Measurements from ENCODE around the gene METTL9. TPM values are rescaled to one million over a fixed set of nuclear protein-coding genes. Genes with fewer than 3 reads are reported as not detected.
"Not testable (repeated sequence)": the region's sequence is repeated elsewhere in the genome, so short reads cannot be mapped to it uniquely, and the experiment has no call there.

METTL9 gene
- total RNA-seq, 1 donor from 2014 or later, result 47.8 TPM

DNA sequence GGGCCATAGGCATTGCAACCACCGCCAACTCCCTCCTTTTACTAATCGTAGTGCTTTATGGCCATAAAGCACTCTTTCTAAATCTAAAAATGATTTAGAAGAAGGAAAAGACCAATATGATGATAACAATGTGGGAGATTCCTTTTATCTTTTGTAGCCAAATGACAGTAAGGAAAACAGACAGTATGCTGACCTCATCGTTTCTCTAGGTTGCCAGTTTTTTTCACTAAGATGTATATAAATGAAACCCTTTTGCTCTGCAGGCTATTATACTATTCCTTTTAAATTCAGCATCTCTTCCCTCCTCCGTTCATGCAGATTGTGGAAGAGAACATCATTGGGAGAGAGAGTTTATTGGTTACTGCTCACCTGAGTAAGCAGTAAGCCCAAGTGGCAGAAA lies 89.7 kb downstream of the METTL9 start:
- Histone ChIP-seq H3K9me3 (replicated peaks) (peaks cover 10% of the 10 kb centered on the region), H3K27ac (replicated peaks) (no peak overlapping the region), H3K4me1 (no peaks in the 10 kb centered on the region), H3K4me3 (no peak overlapping the region), H3K27me3 (ENCODE audit: low read depth) (peaks cover 29% of the 10 kb centered on the region), H3K36me3 (no peaks in the 10 kb centered on the region)
- no peak for DNase-seq
- no peak for TF ChIP-seq CTCF (IDR thresholded peaks at IDR 0.05; ENCODE audit: borderline replicate concordance)
- intact Hi-C loops (cut with micrococcal nuclease), result no loop called here

DNA sequence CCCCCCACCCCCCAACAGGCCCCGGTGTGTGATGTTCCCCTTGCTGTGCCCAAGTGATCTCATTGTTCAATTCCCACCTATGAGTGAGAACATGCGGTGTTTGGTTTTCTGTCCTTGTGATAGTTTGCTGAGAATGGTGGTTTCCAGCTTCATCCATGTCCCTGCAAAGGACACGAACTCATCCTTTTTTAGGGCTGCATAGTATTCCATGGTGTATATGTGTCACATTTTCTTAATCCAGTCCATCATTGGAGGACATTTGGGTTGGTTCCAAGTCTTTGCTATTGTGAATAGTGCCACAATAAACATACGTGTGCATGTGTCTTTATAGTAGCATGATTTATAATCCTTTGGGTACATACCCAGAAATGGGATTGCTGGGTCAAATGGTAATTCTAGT lies 91.6 kb downstream of the METTL9 start:
- intact Hi-C loops (cut with micrococcal nuclease), result not testable (repeated sequence)

DNA sequence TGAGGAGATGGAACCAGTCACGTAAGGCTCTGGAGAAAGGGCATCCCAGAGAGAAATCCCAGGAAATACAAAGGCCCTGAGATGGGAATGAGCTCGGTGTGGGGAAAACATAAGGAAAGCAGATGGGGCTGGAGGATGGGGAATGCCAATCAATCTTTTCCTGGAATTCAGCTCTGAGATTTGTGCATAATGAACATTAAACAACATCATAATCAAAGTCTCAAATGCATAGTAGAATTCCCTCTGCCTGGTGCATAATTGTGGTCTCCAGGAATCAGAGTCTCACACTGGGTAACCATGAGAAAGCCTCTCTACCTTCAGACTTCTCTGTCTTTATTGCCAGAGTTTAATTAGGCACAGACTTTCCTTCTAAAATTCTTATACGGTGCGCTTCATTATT lies 95.2 kb downstream of the METTL9 start:
- no peak for DNase-seq
- no peaks in the 10 kb centered on the region for H3K36me3 ChIP-seq
- no peak for TF ChIP-seq CTCF (IDR thresholded peaks at IDR 0.05; ENCODE audit: borderline replicate concordance)
- no peaks in the 10 kb centered on the region for H3K9me3 ChIP-seq (replicated peaks)
- H3K27ac ChIP-seq (replicated peaks), result no peak overlapping the region
- H3K4me1 ChIP-seq, result no peaks in the 10 kb centered on the region
- no peak overlapping the region for H3K4me3 ChIP-seq
- intact Hi-C loops (cut with micrococcal nuclease), result no loop called here
- H3K27me3 ChIP-seq (ENCODE audit: low read depth), result peaks cover 22% of the 10 kb centered on the region

More for the DNA sequence above, 91.6 kb downstream of the METTL9 start:
- H3K36me3 ChIP-seq; H3K4me3 ChIP-seq; H3K27ac ChIP-seq (replicated peaks); H3K4me1 ChIP-seq; DNase-seq: not testable (repeated sequence)
- peaks cover 10% of the 10 kb centered on the region for H3K9me3 ChIP-seq (replicated peaks)
- peaks cover 27% of the 10 kb centered on the region for H3K27me3 ChIP-seq (ENCODE audit: low read depth)

GRCh38 chr16:21697032-21697431 lies 97.7 kb downstream of the METTL9 start:
- intact Hi-C loops (cut with micrococcal nuclease), result no loop called here
- no peak for TF ChIP-seq CTCF (IDR thresholded peaks at IDR 0.05; ENCODE audit: borderline replicate concordance)
- H3K27ac ChIP-seq (replicated peaks), result no peak overlapping the region
- H3K9me3 ChIP-seq (replicated peaks), result no peaks in the 10 kb centered on the region
- no peak overlapping the region for H3K4me3 ChIP-seq
- H3K27me3 ChIP-seq (ENCODE audit: low read depth), result peaks cover 14% of the 10 kb centered on the region
- no peaks in the 10 kb centered on the region for H3K36me3 ChIP-seq
- no peak for DNase-seq
- H3K4me1 ChIP-seq, result no peaks in the 10 kb centered on the region

DNA sequence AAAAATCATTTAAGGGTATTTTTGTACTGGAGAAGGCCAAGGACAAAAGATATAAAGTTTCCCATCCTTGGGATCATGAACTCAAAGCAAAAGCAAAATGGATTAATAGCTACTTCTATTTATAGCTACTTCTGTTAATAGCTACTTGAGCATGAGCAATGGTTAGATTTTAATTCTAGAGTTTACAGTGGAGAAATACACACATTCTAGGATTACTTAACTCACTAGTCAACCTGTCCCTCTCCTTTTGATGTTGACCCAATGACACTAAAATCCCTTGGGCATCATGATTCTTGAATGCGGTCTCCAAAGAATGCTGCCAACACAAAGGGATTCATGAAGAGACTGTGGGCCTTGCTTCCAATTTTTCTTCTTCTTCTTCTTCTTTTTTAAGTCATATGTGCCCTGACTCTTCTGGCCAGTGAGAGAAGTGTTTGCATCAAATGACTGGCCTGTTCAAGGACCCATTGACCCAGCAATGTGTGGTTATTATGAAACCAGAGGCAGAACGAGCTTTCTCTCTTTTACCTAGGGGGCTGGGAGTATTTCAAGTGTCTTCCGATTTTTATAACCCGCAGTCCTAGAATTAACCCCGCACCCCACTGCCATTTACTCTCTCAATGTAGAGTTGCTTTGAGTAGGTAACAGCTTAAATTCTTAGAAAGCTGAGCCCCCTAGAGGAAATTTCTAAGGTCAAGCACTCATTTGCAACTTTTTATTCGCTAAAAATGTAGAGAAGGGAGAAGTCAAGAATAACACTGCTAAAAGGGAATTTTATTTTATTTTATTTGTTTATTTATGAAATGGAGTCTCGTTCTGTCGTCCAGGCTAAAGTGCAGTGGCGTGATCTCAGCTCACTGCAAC lies 99.0 kb downstream of the METTL9 start:
- no peaks in the 10 kb centered on the region for H3K9me3 ChIP-seq (replicated peaks)
- no peak overlapping the region for H3K27ac ChIP-seq (replicated peaks)
- no peak overlapping the region for H3K4me3 ChIP-seq
- no peaks in the 10 kb centered on the region for H3K36me3 ChIP-seq
- intact Hi-C loops (cut with micrococcal nuclease), result no loop called here
- no peaks in the 10 kb centered on the region for H3K4me1 ChIP-seq
- TF ChIP-seq CTCF (IDR thresholded peaks at IDR 0.05; ENCODE audit: borderline replicate concordance), result no peak
- peaks cover 9% of the 10 kb centered on the region for H3K27me3 ChIP-seq (ENCODE audit: low read depth)
- no peak for DNase-seq

DNA sequence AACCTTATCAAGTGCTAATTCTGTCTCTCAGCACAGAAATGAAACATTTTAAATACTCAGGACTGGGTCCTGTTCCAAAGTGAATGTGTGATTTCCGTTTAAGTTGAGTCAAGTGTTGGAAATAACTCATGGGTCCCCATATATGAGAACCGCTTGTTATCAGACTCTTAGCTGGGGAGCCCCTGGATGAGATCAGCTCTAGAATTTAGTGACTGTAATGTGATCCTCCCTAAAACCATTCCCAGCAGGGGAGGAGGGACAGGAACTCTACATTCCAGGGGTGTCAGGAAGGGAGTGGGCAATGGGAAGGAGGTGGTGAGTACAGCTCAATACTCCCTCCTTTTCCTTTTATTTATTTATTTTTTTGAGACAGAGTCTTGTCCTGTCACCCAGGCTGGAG lies 101.9 kb downstream of the METTL9 start:
- intact Hi-C loops (cut with micrococcal nuclease), result no loop called here
- H3K27ac ChIP-seq (replicated peaks), result no peak overlapping the region
- peaks cover 9% of the 10 kb centered on the region for H3K27me3 ChIP-seq (ENCODE audit: low read depth)
- H3K36me3 ChIP-seq, result no peaks in the 10 kb centered on the region
- no peak overlapping the region for H3K4me3 ChIP-seq
- DNase-seq, result no peak
- TF ChIP-seq CTCF (IDR thresholded peaks at IDR 0.05; ENCODE audit: borderline replicate concordance), result no peak
- H3K4me1 ChIP-seq, result no peaks in the 10 kb centered on the region
- H3K9me3 ChIP-seq (replicated peaks), result no peaks in the 10 kb centered on the region
